Testis (tissue), 3 donors: ENCODE data around the gene TM4SF4. TPM values are rescaled to one million over a fixed set of nuclear protein-coding genes. Genes with fewer than 3 reads are reported as not detected.
"Not testable (repeated sequence)": the region's sequence is repeated elsewhere in the genome, so short reads cannot be mapped to it uniquely, and the experiment has no call there.

ENCODE experiments used
- DNase-seq: peaks from one replicate; pipeline ENCODE4 v3.0.0-alpha.2; 2019
- H3K27ac ChIP-seq, 2 donors: fragments of 200-600 bp; sonication (generic); one replicate each; pipeline ENCODE4 v1.5.1; 2019
- H3K27me3 ChIP-seq: fragments of 200-600 bp; sonication (generic); one replicate; pipeline ENCODE4 v1.5.1; 2019
- H3K36me3 ChIP-seq: fragments of 200-600 bp; sonication (generic); one replicate; pipeline ENCODE4 v1.5.1; 2017; ENCODE audit warnings: low read depth; ENCODE audit errors: missing control alignments
- H3K4me1 ChIP-seq: fragments of 200-600 bp; sonication (generic); one replicate; pipeline ENCODE4 v1.5.1; 2019
- H3K4me3 ChIP-seq, 2 donors: fragments of 200-600 bp; sonication (generic); one replicate each; pipeline ENCODE4 v1.5.1; 2017 to 2019
- H3K9me3 ChIP-seq: fragments of 200-600 bp; sonication (generic); one replicate; pipeline ENCODE4 v1.5.1; 2017
- CTCF ChIP-seq, 3 experiments: fragments of 450-650 bp in 2 of 3; fragments of 200-600 bp in 1 of 3; sonication (generic) in 1 of 3; IDR thresholded peaks; one replicate each; pipeline ENCODE4 v1.5.1; 2016 to 2019; ENCODE audit warnings: antibody characterized with exemption in 3 of 3, mild to moderate bottlenecking in 2 of 3, moderate library complexity in 1 of 3
- POLR2A ChIP-seq: fragments of 450-650 bp; IDR thresholded peaks from one replicate; pipeline ENCODE4 v1.6.1; 2017; ENCODE audit warnings: antibody characterized with exemption, mild to moderate bottlenecking, moderate library complexity
- WGBS, 2 donors: methylation state at CpG; one replicate each; pipeline ENCODE4 v1.1.5; 2018; 5-methylcytosine and 5-hydroxymethylcytosine counted together
- intact Hi-C: fragments of 100-400 bp; cut with DNase I; formaldehyde crosslinking; loops from one replicate; pipeline ENCODE4 v1.15.1; 2023; ENCODE audit warnings: low total_unique reads
- polyA plus RNA-seq: library from polyadenylated mRNA; stranded (reverse); fragments of 350-450 nt; fragmentation: Illumina TruSeq; extraction: RNeasy Lipid Tissue Mini Kit (QIAGEN cat#74804); gene quantifications from one replicate; pipeline ENCODE4 v1.2.3, GENCODE V29; 2014; ENCODE audit warnings: low read depth, low replicate concordance; ENCODE audit not compliant: insufficient read depth
- total RNA-seq, 2 donors: library from RNA; depleted of rRNA; stranded (reverse); fragments of >200 nt; gene quantifications; one replicate each; pipeline ENCODE4 v1.2.3, GENCODE V29; 2016

The TM4SF4 gene
- total and polyA plus RNA-seq, 3 donors from 2014 or later = 0.12 to 1.4 (median 0.39) TPM

DNA sequence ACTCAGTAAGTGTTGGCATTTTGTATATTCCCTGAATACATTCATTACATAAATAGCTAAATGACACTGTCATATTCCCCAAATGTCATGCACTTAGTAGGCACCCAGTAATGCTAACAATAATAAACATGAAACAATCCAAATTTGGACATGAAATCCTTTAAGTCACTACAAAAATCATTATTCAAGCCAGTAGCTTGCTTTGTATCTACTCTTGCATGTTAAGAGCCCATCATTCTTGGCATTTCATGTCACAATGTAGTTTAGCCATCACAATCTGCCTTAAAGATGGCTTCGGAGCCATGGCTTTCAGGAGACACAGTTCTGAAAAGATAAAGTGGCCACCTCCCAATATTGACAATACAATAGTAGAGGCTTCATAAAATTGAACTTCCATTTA is 32.9 kb upstream of the TM4SF4 start:
- no peaks in the 10 kb centered on the region for H3K4me1 ChIP-seq
- no peak overlapping the region for H3K27ac ChIP-seq
- DNase-seq = no peak
- no peaks in the 10 kb centered on the region for H3K36me3 ChIP-seq
- no peak for TF ChIP-seq POLR2A
- no peak for TF ChIP-seq CTCF (IDR thresholded peaks at IDR 0.05)
- H3K27me3 ChIP-seq = no peaks in the 10 kb centered on the region
- no peak overlapping the region for H3K4me3 ChIP-seq
- H3K9me3 ChIP-seq = no peaks in the 10 kb centered on the region
- intact Hi-C loops = no loop called here
- WGBS, 2 donors = 93 to 94% methylated on average over 1 of the region's 1 CpG

DNA sequence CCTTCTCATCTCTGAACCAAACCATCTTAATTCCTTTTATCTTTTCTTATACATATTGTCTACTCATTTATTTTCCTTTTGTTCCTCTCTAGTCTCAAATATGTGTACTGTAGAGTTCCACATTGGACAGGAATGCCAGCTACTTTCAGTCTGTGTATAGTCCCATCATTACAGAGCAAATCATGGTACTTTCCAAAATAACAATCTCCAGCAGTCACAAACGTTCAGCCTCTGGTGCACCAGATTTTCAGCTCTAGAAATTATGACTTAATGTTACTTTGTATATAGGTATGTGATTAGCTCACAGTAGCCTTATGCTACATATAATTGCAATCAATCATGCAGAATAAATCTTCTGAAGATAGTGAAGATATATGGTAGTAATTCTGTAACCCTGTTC is 32.5 kb upstream of the TM4SF4 start:
- H3K27ac ChIP-seq = no peak overlapping the region
- H3K9me3 ChIP-seq = no peaks in the 10 kb centered on the region
- intact Hi-C loops = no loop called here
- TF ChIP-seq POLR2A = no peak
- no peak for TF ChIP-seq CTCF (IDR thresholded peaks at IDR 0.05)
- H3K4me1 ChIP-seq = no peaks in the 10 kb centered on the region
- no peaks in the 10 kb centered on the region for H3K27me3 ChIP-seq
- H3K36me3 ChIP-seq = no peaks in the 10 kb centered on the region
- 45% methylated on average over 1 of the region's 1 CpG for WGBS, 2 donors
- DNase-seq = no peak
- H3K4me3 ChIP-seq = no peak overlapping the region

- 71 to 73% methylated on average over 4 of the region's 4 CpGs for WGBS, 2 donors
- H3K9me3 ChIP-seq = no peaks in the 10 kb centered on the region
- no peak overlapping the region for H3K27ac ChIP-seq
- intact Hi-C loops = no loop called here
- H3K4me3 ChIP-seq = no peak overlapping the region
- no peak for DNase-seq
- H3K4me1 ChIP-seq = no peaks in the 10 kb centered on the region
- no peaks in the 10 kb centered on the region for H3K36me3 ChIP-seq
- no peaks in the 10 kb centered on the region for H3K27me3 ChIP-seq
- TF ChIP-seq POLR2A = no peak
- TF ChIP-seq CTCF (IDR thresholded peaks at IDR 0.05) = no peak
Observed at GRCh38 chr3:149442851-149443544, 31.5 kb upstream of the TM4SF4 start.

- Histone ChIP-seq H3K4me1 (no peaks in the 10 kb centered on the region), H3K9me3 (no peaks in the 10 kb centered on the region), H3K4me3 (no peak overlapping the region), H3K36me3 (no peaks in the 10 kb centered on the region), H3K27me3 (no peaks in the 10 kb centered on the region), H3K27ac (no peak overlapping the region)
- TF ChIP-seq POLR2A (no peak), CTCF (IDR thresholded peaks at IDR 0.05) (no peak)
- WGBS, 2 donors = 100% methylated on average over 2 of the region's 2 CpGs
- intact Hi-C loops = no loop called here
- DNase-seq = no peak
Observed at GRCh38 chr3:149443545-149443912, 31.0 kb upstream of the TM4SF4 start.

GRCh38 chr3:149444867-149445266 is 29.6 kb upstream of the TM4SF4 start:
- H3K9me3 ChIP-seq, H3K4me1 ChIP-seq, intact Hi-C loops, H3K36me3 ChIP-seq, DNase-seq, H3K27me3 ChIP-seq, H3K27ac ChIP-seq: not testable (repeated sequence)
- peak overlapping the region in 1 of 2 donors; percentile 13 for H3K4me3 ChIP-seq
- 73% methylated on average over 26 of the region's 26 CpGs; no CpG with 5 or more reads in 1 of the 2 donors for WGBS, 2 donors
